B cell (primary cell): ENCODE data around the gene REG3A. TPM values are rescaled to one million over a fixed set of nuclear protein-coding genes. Genes with fewer than 3 reads are reported as not detected.

Source experiments
- ATAC-seq: fragments of 200-7000 bp; cut with Tn5 transposase; one replicate; pipeline ENCODE4 v1.10.0; 2021; ENCODE audit warnings: low read depth, mild to moderate bottlenecking, moderate number of reproducible peaks, moderate library complexity
- CTCF ChIA-PET: fragments of 350-600 bp; sonication (Branson Sonifier 250); formaldehyde crosslinking; loops from one replicate; lab custom pipeline; 2021; ENCODE audit warnings: antibody characterized with exemption, inconsistent platforms; lab: Charles Lee
- POLR2A ChIA-PET: fragments of 350-600 bp; sonication (Branson Sonifier 250); formaldehyde crosslinking; loops from one replicate; lab custom pipeline; 2021; ENCODE audit warnings: antibody characterized with exemption; lab: Charles Lee
- DNase-seq: peaks from one replicate; pipeline ENCODE4 v3.0.0; 2013
- H2AFZ ChIP-seq: 2 replicates; pipeline ENCODE4 v1.6.1; 2012; ENCODE audit warnings: mild to moderate bottlenecking, low read depth, low read length; ENCODE audit not compliant: insufficient read depth, poor library complexity, severe bottlenecking
- H3K27ac ChIP-seq, 2 donors: 1 replicate in 1 of 2; 2 replicates in 1 of 2; pipeline ENCODE4 v1.5.1; 2012 to 2013; ENCODE audit warnings: low read length in 2 of 2, mild to moderate bottlenecking in 2 of 2, moderate library complexity in 1 of 2
- H3K27me3 ChIP-seq, 4 experiments: fragments of 200-600 bp in 1 of 4; sonication (generic) in 1 of 4; replicated peaks in 1 of 4; 1 replicate in 2 of 4; 2 replicates in 2 of 4; pipeline versions ENCODE4 v1.6.1 to v1.7.0; 2013 to 2016; ENCODE audit warnings: low read length in 3 of 4, mild to moderate bottlenecking in 2 of 4, mixed read lengths in 1 of 4, moderate library complexity in 1 of 4; ENCODE audit not compliant: insufficient read depth in 4 of 4, control insufficient read depth in 3 of 4; ENCODE audit errors: control extremely low read depth in 1 of 4
- H3K36me3 ChIP-seq, 2 experiments: replicated peaks in 1 of 2; 1 replicate in 1 of 2; 2 replicates in 1 of 2; pipeline versions ENCODE4 v1.6.1 to v1.7.1; 2013; ENCODE audit warnings: low read length in 1 of 2; ENCODE audit not compliant: insufficient read depth in 2 of 2, control insufficient read depth in 1 of 2; ENCODE audit errors: control extremely low read depth in 1 of 2, extremely low read depth in 1 of 2
- H3K4me1 ChIP-seq, 2 donors: fragments of 200-600 bp in 1 of 2; sonication (generic) in 1 of 2; 1 replicate in 1 of 2; 2 replicates in 1 of 2; pipeline versions ENCODE4 v1.5.1 to v1.6.1; 2013 to 2017; ENCODE audit warnings: low read length in 2 of 2; ENCODE audit not compliant: control insufficient read depth in 2 of 2, insufficient read depth in 2 of 2
- H3K4me2 ChIP-seq: replicated peaks from 2 replicates; pipeline ENCODE3; 2012; ENCODE audit warnings: mild to moderate bottlenecking, low read depth, low read length; ENCODE audit not compliant: poor library complexity, severe bottlenecking
- H3K4me3 ChIP-seq, 5 experiments: fragments of 200-600 bp in 1 of 5; sonication (generic) in 1 of 5; 1 replicate in 3 of 5; 2 replicates in 2 of 5; pipeline versions ENCODE4 v1.5.1 to v1.7.0; 2011 to 2016; ENCODE audit warnings: low read length in 4 of 5, mild to moderate bottlenecking in 4 of 5, low read depth in 2 of 5, control low read depth in 1 of 5, moderate library complexity in 1 of 5; ENCODE audit not compliant: insufficient read depth in 1 of 5; ENCODE audit errors: control extremely low read depth in 1 of 5, extremely low read depth in 1 of 5
- H3K79me2 ChIP-seq: fragments of 200-600 bp; sonication (generic); one replicate; pipeline ENCODE4 v1.6.0; 2016; ENCODE audit warnings: low read length; ENCODE audit not compliant: control insufficient read depth, insufficient read depth
- H3K9ac ChIP-seq: fragments of 200-600 bp; sonication (generic); 2 replicates; pipeline ENCODE4 v1.6.1; 2017; ENCODE audit warnings: mild to moderate bottlenecking, low read length, moderate library complexity
- H3K9me3 ChIP-seq, 3 donors: one replicate each; pipeline versions ENCODE4 v1.6.1 to v1.7.1; 2013; ENCODE audit warnings: low read length in 2 of 3; ENCODE audit not compliant: control insufficient read depth in 2 of 3, insufficient read depth in 1 of 3; ENCODE audit errors: control extremely low read depth in 1 of 3
- H4K20me1 ChIP-seq: 2 replicates; pipeline ENCODE4 v1.6.0; 2012; ENCODE audit warnings: mild to moderate bottlenecking, low read length; ENCODE audit not compliant: insufficient read depth, control insufficient read depth, poor library complexity, severe bottlenecking
- H3K27ac Mint-ChIP-seq: one replicate; pipeline ENCODE4 v1.8.0; 2021; ENCODE audit warnings: mixed read lengths
- H3K27me3 Mint-ChIP-seq: one replicate; pipeline ENCODE4 v1.8.0; 2021; ENCODE audit warnings: mixed read lengths
- H3K4me1 Mint-ChIP-seq: one replicate; pipeline ENCODE4 v1.8.0; 2021; ENCODE audit warnings: mixed read lengths
- H3K4me3 Mint-ChIP-seq: one replicate; pipeline ENCODE4 v1.8.0; 2021; ENCODE audit warnings: mixed read lengths
- H3K9me3 Mint-ChIP-seq: one replicate; pipeline ENCODE4 v1.8.0; 2022; ENCODE audit warnings: mixed read lengths; ENCODE audit not compliant: insufficient read depth
- CTCF ChIP-seq: fragments of 200-600 bp; IDR thresholded peaks from one replicate; pipeline ENCODE4 v1.8.0; 2022; ENCODE audit warnings: antibody characterized with exemption, mild to moderate bottlenecking
- EZH2 ChIP-seq: IDR thresholded peaks from 2 replicates; pipeline ENCODE4 v1.6.1; 2012; ENCODE audit warnings: borderline replicate concordance, low read depth, mild to moderate bottlenecking, moderate library complexity, low read length; ENCODE audit not compliant: insufficient read depth, poor library complexity, severe bottlenecking
- WGBS: methylation state at CpG from one replicate; pipeline ENCODE4 v1.1.5; 2013; ENCODE audit warnings: missing lambda C conversion rate; ENCODE audit not compliant: insufficient coverage; 5-methylcytosine and 5-hydroxymethylcytosine counted together
- intact Hi-C: fragments of 100-400 bp; cut with micrococcal nuclease; formaldehyde crosslinking; loops from one replicate; pipeline ENCODE4 v1.10.0; 2022
- polyA plus RNA-seq: library from polyadenylated mRNA; depleted of rRNA; stranded (reverse); fragments of >200 nt; gene quantifications from 2 replicates; pipeline ENCODE4 v1.2.3, GENCODE V29; 2012
- total RNA-seq, 2 donors: library from RNA; stranded (reverse); fragments of 120-200 nt in 1 of 2; gene quantifications; 1 replicate in 1 of 2; 2 replicates in 1 of 2; pipeline versions ENCODE4 v1.2.3 to v1.2.4, GENCODE V29; 2013 to 2022

REG3A gene
- total and polyA plus RNA-seq, 2 donors (not counting 1 experiment from before 2014, with no cell fraction given), result not detected

DNA sequence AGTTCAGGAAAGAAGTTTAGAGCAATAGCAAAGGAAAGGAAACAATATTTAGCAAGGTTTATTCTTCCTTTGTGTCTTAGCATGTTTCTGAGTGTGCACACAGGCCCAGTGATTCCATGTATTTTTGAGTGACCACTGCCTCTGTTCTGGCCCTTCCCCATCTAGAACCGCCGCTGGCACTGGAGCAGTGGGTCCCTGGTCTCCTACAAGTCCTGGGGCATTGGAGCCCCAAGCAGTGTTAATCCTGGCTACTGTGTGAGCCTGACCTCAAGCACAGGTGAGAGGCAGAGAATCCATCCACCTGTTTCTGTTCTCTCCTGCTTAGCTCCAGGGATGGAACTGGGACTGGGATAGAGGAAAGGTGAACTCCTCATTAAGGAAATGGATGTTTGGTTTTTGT is 36.9 kb downstream of the REG3A start:
- WGBS, result 87% methylated on average over 2 of the region's 2 CpGs
- no peak for DNase-seq
- no peaks in the 10 kb centered on the region for H3K27me3 ChIP-seq
- Mint-ChIP-seq H3K4me3 (no peak overlapping the region), H3K27ac (no peak overlapping the region), H3K9me3 (no peaks in the 10 kb centered on the region), H3K27me3 (no peaks in the 10 kb centered on the region), H3K4me1 (no peaks in the 10 kb centered on the region)
- H3K9me3 ChIP-seq, result peaks cover 0 to under 1% (median 0%) of the 10 kb centered on the region in 3 donors
- H3K4me2 ChIP-seq, result no peak overlapping the region
- H4K20me1 ChIP-seq, result no peaks in the 10 kb centered on the region
- no peak overlapping the region for H3K27ac ChIP-seq
- no peak overlapping the region for H2AFZ ChIP-seq
- intact Hi-C loops, result no loop called here
- ATAC-seq, result no peak
- TF ChIP-seq EZH2 (no peak), CTCF (no peak)
- no peak overlapping the region for H3K9ac ChIP-seq
- no peaks in the 10 kb centered on the region for H3K36me3 ChIP-seq
- H3K4me3 ChIP-seq, result no peak overlapping the region
- POLR2A ChIA-PET, result no interaction called here
- H3K4me1 ChIP-seq, result no peaks in the 10 kb centered on the region
- CTCF ChIA-PET, result no interaction called here
- H3K79me2 ChIP-seq, result no peaks in the 10 kb centered on the region

GRCh38 chr2:79120194-79120713 is 39.3 kb downstream of the REG3A start, which contains the start of gene REG1A:
REG1A (plus strand) TSS chr2:79120488; CDS start chr2:79120862, 374 bp downstream.
- no peaks in the 10 kb centered on the region for H3K27me3 Mint-ChIP-seq

More at GRCh38 chr2:79120194-79120713, 39.3 kb downstream of the REG3A start, which contains the start of gene REG1A:
- Mint-ChIP-seq H3K4me3 (no peak within 1 kb of the TSS), H3K9me3 (no peaks in the 10 kb centered on the region), H3K27ac (no peak within 1 kb of the TSS), H3K4me1 (no peaks in the 10 kb centered on the region)
- Histone ChIP-seq H3K27me3 (no peaks in the 10 kb centered on the region), H2AFZ (no peak within 1 kb of the TSS), H3K79me2 (no peaks in the 10 kb centered on the region), H3K27ac (no peak within 1 kb of the TSS), H3K4me3 (no peak within 1 kb of the TSS), H3K4me1 (no peaks in the 10 kb centered on the region), H3K9me3 (no peaks in the 10 kb centered on the region), H3K9ac (no peak within 1 kb of the TSS), H4K20me1 (no peaks in the 10 kb centered on the region), H3K4me2 (no peak within 1 kb of the TSS), H3K36me3 (no peaks in the 10 kb centered on the region)
- intact Hi-C loops, result no loop called here
- POLR2A ChIA-PET, result no interaction called here
- no peak for DNase-seq
- WGBS, result 90% methylated on average over 2 of the region's 6 CpGs
- TF ChIP-seq CTCF, result no peak
- TF ChIP-seq EZH2, result no peak
- CTCF ChIA-PET, result no interaction called here
- no peak for ATAC-seq
